ENCODE results near the gene TOP2B. TPM values are rescaled to one million over a fixed set of nuclear protein-coding genes. Genes with fewer than 3 reads are reported as not detected.

TOP2B gene
- total RNA-seq, 2 experiments from 2014 or later, result 165 to 171 TPM

- Mint-ChIP-seq H3K4me1 (ENCODE audit: low read depth) (peaks cover 12% of the 10 kb centered on the region), H3K4me3 (no peak overlapping the region), H3K27ac (peak overlapping the region; percentile 43), H3K36me3 (ENCODE audit: low read depth) (peaks cover 34% of the 10 kb centered on the region), H3K27me3 (no peaks in the 10 kb centered on the region), H3K9me3 (no peaks in the 10 kb centered on the region)
- ChIA-PET CTCF (interaction anchor here (0.9 to 3.3 kb wide), 3 partner anchors 9 to 232 kb away, joined by 3 to 23 read pairs (median 5); no protein-coding TSS in a partner anchor), POLR2A (no interaction called here)
- no peak for ATAC-seq
- intact Hi-C loops (cut with micrococcal nuclease), result no loop called here
- DNase-seq, result no peak
- TF ChIP-seq, protein P1, sequence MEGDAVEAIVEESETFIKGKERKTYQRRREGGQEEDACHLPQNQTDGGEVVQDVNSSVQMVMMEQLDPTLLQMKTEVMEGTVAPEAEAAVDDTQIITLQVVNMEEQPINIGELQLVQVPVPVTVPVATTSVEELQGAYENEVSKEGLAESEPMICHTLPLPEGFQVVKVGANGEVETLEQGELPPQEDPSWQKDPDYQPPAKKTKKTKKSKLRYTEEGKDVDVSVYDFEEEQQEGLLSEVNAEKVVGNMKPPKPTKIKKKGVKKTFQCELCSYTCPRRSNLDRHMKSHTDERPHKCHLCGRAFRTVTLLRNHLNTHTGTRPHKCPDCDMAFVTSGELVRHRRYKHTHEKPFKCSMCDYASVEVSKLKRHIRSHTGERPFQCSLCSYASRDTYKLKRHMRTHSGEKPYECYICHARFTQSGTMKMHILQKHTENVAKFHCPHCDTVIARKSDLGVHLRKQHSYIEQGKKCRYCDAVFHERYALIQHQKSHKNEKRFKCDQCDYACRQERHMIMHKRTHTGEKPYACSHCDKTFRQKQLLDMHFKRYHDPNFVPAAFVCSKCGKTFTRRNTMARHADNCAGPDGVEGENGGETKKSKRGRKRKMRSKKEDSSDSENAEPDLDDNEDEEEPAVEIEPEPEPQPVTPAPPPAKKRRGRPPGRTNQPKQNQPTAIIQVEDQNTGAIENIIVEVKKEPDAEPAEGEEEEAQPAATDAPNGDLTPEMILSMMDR (IDR thresholded peaks at IDR 0.05), result no peak
Observed at GRCh38 chr3:25603703-25604102, 61.0 kb downstream of the TOP2B start.

DNA sequence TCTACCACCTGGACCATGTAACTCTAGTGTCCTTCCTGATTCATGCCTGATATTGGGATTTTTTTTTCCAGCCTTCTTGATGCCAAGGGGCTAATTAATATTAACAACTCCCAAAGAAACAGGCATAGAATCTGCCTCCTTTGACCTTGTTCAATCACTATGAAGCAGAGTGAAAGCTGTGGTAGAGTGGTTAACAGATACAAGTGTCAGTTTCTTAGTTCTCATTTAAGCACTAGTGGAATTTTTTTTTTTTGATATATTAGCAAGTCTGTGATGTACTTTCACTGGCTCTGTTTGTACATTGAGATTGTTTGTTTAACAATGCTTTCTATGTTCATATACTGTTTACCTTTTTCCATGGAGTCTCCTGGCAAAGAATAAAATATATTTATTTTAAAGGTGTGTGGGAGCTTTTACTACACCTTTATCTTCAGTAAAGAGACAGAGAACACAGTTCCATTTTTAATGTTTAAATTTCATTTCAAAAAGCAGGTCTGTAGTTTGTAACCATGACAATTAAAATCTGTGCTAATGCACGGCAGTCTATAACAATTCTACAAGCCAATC, 67.1 kb downstream of the TOP2B start:
- intact Hi-C loops (cut with micrococcal nuclease), result no loop called here
- DNase-seq (no peak), ATAC-seq (no peak)
- ChIA-PET POLR2A (no interaction called here), CTCF (no interaction called here)
- H3K36me3 Mint-ChIP-seq (ENCODE audit: low read depth), result peaks cover 14% of the 10 kb centered on the region
- no peaks in the 10 kb centered on the region for H3K9me3 Mint-ChIP-seq
- peak overlapping the region; percentile 16 for H3K27ac Mint-ChIP-seq
- H3K4me3 Mint-ChIP-seq, result no peak overlapping the region
- H3K27me3 Mint-ChIP-seq, result no peaks in the 10 kb centered on the region
- peaks cover 4% of the 10 kb centered on the region for H3K4me1 Mint-ChIP-seq (ENCODE audit: low read depth)
- TF ChIP-seq, protein P1 (IDR thresholded peaks at IDR 0.05), result no peak

GRCh38 chr3:25594007-25594502, 70.7 kb downstream of the TOP2B start:
- POLR2A ChIA-PET, result no interaction called here
- Mint-ChIP-seq H3K9me3 (no peaks in the 10 kb centered on the region), H3K4me3 (no peak overlapping the region), H3K27me3 (no peaks in the 10 kb centered on the region), H3K36me3 (ENCODE audit: low read depth) (peaks cover 9% of the 10 kb centered on the region), H3K27ac (no peak overlapping the region), H3K4me1 (ENCODE audit: low read depth) (peaks cover 4% of the 10 kb centered on the region)
- intact Hi-C loops (cut with micrococcal nuclease), result no loop called here
- peak; percentile 20 for DNase-seq
- ATAC-seq, result peak; percentile 75
- CTCF ChIA-PET, result interaction anchor here (0.6 to 3.7 kb wide), 15 partner anchors 8 to 1067 kb away, joined by 3 to 23 read pairs (median 5); no protein-coding TSS in a partner anchor
- TF ChIP-seq, protein P1 (IDR thresholded peaks at IDR 0.05), result peak; percentile 81

DNA sequence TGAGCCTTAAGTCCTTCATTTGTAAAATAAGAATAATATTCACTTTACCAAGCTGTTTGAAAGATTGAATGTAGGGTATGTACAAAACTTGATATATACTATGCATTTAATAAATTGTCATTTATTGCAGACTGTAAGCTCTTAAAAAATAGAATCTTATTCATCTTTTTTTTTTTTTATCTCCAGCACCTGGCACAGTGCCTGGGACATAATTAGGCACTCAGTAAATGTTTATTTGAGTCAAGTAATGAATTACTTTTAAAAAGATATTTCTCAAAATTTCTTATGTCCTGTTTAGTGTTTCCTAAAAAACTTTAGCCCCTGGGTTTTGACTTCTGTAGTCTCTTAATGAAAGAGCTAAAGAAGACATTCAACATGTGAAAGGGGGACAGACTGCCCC, 71.7 kb downstream of the TOP2B start:
- no peak overlapping the region for H3K4me3 Mint-ChIP-seq
- intact Hi-C loops (cut with micrococcal nuclease), result no loop called here
- ATAC-seq, result no peak
- no peaks in the 10 kb centered on the region for H3K9me3 Mint-ChIP-seq
- DNase-seq, result no peak
- TF ChIP-seq, protein P1 (IDR thresholded peaks at IDR 0.05), result no peak
- ChIA-PET CTCF (interaction anchor here (0.5 to 3.7 kb wide), 15 partner anchors 11 to 913 kb away, joined by 3 to 23 read pairs (median 4); no protein-coding TSS in a partner anchor), POLR2A (interaction anchor here (0.6 kb wide), 2 partner anchors 195 to 245 kb away, joined by 3 read pairs; no protein-coding TSS in a partner anchor)
- H3K27me3 Mint-ChIP-seq, result no peaks in the 10 kb centered on the region
- peaks cover 4% of the 10 kb centered on the region for H3K4me1 Mint-ChIP-seq (ENCODE audit: low read depth)
- peaks cover 3% of the 10 kb centered on the region for H3K36me3 Mint-ChIP-seq (ENCODE audit: low read depth)
- H3K27ac Mint-ChIP-seq, result no peak overlapping the region

- Mint-ChIP-seq H3K36me3 (ENCODE audit: low read depth) (peaks cover 2% of the 10 kb centered on the region), H3K4me1 (ENCODE audit: low read depth) (peaks cover 4% of the 10 kb centered on the region), H3K27me3 (no peaks in the 10 kb centered on the region), H3K9me3 (no peaks in the 10 kb centered on the region), H3K27ac (peak overlapping the region; percentile 66), H3K4me3 (no peak overlapping the region)
- DNase-seq (peak; percentile 23), ATAC-seq (peak; percentile 50)
- ChIA-PET POLR2A (interaction anchor here (0.6 kb wide), 2 partner anchors 196 to 245 kb away, joined by 3 read pairs; no protein-coding TSS in a partner anchor), CTCF (interaction anchor here (0.5 to 3.7 kb wide), 10 partner anchors 11 to 912 kb away, joined by 3 to 23 read pairs (median 3); no protein-coding TSS in a partner anchor)
- intact Hi-C loops (cut with micrococcal nuclease), result no loop called here
- TF ChIP-seq, protein P1 (IDR thresholded peaks at IDR 0.05), result no peak
Observed at GRCh38 chr3:25592510-25592968, 72.2 kb downstream of the TOP2B start.

All from activated CD8-positive, alpha-beta T cell treated with anti-CD3 and anti-CD28 coated beads for 36 hours (primary cell).